HepG2 (cell line): Measurements from ENCODE around the gene INHBB. TPM values are rescaled to one million over a fixed set of nuclear protein-coding genes. Genes with fewer than 3 reads are reported as not detected.

Experiments used
- ZFP1 ChIP-seq: IDR thresholded peaks from 2 replicates; pipeline ENCODE4 v1.6.1; 2016
- polyA plus RNA-seq, 8 experiments: library from polyadenylated mRNA; depleted of rRNA in 3 of 8; stranded (reverse) in 7 of 8; unstranded in 1 of 8; fragments of >200 nt; fragmentation: Illumina TruSeq in 4 of 8; extraction: Trizol in 4 of 8; gene quantifications; 2 replicates each; pipeline versions ENCODE4 v1.2.1 to v1.2.3, GENCODE V29; 2011 to 2016; ENCODE audit warnings: low read depth in 4 of 8, missing spikeins in 1 of 8, mixed read lengths in 1 of 8; ENCODE audit not compliant: insufficient read depth in 1 of 8
- total RNA-seq, 5 experiments: library from RNA; depleted of rRNA; stranded (reverse); fragments of >200 nt; fragmentation: Illumina TruSeq; extraction: Trizol; gene quantifications; 2 replicates each; pipeline ENCODE4 v1.2.3, GENCODE V29; 2016; ENCODE audit warnings: low read depth in 1 of 5
- TF ChIP-seq, protein P1 (sequence below): sonication (generic); formaldehyde crosslinking; IDR thresholded peaks from 2 replicates; pipeline ENCODE4 v1.4.0; 2020; ENCODE audit warnings: mild to moderate bottlenecking, missing genetic modification reagents
- TF ChIP-seq, protein P2 (sequence below): sonication (generic); formaldehyde crosslinking; IDR thresholded peaks from 2 replicates; pipeline ENCODE4 v1.4.0; 2020; ENCODE audit warnings: missing genetic modification reagents
- TF ChIP-seq, protein P3 (sequence below): sonication (generic); formaldehyde crosslinking; IDR thresholded peaks from 2 replicates; pipeline ENCODE4 v1.4.0; 2020; ENCODE audit warnings: missing genetic modification reagents
- TF ChIP-seq, protein P4 (sequence below): sonication (generic); formaldehyde crosslinking; IDR thresholded peaks from 2 replicates; pipeline ENCODE4 v1.4.0; 2020; ENCODE audit warnings: missing genetic modification reagents, mild to moderate bottlenecking, borderline replicate concordance

Gene INHBB
- total and polyA plus RNA-seq, 2 of the 13 experiments (the other 11 are each of a cell fraction or from before 2014, with no cell fraction given), result 0.20 to 1.7 TPM

DNA sequence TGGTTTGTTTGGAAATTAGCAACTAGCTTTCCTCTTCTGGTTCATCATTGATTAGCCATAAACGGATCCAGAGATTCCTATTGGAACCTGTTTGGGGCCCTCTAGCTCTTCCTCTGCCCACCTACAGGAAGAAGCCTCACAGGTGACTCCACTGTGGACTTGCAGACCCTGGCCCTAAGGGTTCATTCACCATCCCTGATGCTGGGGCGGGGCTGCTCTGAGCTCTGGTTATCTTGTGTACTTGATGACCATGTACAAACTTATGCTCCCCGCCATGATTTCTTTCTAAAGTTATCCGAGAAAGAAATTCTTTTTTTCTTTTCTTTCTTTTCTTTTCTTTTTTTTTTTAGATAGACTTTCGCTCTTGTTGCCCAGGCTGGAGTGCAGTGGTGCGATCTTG, 33.9 kb upstream of the INHBB start (continued):
- TF ChIP-seq, protein P1, sequence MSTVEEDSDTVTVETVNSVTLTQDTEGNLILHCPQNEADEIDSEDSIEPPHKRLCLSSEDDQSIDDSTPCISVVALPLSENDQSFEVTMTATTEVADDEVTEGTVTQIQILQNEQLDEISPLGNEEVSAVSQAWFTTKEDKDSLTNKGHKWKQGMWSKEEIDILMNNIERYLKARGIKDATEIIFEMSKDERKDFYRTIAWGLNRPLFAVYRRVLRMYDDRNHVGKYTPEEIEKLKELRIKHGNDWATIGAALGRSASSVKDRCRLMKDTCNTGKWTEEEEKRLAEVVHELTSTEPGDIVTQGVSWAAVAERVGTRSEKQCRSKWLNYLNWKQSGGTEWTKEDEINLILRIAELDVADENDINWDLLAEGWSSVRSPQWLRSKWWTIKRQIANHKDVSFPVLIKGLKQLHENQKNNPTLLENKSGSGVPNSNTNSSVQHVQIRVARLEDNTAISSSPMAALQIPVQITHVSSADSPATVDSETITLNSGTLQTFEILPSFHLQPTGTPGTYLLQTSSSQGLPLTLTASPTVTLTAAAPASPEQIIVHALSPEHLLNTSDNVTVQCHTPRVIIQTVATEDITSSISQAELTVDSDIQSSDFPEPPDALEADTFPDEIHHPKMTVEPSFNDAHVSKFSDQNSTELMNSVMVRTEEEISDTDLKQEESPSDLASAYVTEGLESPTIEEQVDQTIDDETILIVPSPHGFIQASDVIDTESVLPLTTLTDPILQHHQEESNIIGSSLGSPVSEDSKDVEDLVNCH, result no peak
- TF ChIP-seq, protein P2, sequence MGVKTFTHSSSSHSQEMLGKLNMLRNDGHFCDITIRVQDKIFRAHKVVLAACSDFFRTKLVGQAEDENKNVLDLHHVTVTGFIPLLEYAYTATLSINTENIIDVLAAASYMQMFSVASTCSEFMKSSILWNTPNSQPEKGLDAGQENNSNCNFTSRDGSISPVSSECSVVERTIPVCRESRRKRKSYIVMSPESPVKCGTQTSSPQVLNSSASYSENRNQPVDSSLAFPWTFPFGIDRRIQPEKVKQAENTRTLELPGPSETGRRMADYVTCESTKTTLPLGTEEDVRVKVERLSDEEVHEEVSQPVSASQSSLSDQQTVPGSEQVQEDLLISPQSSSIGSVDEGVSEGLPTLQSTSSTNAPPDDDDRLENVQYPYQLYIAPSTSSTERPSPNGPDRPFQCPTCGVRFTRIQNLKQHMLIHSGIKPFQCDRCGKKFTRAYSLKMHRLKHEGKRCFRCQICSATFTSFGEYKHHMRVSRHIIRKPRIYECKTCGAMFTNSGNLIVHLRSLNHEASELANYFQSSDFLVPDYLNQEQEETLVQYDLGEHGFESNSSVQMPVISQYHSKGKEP (CRISPR knock-in tag), result no peak
- TF ChIP-seq, protein P3, sequence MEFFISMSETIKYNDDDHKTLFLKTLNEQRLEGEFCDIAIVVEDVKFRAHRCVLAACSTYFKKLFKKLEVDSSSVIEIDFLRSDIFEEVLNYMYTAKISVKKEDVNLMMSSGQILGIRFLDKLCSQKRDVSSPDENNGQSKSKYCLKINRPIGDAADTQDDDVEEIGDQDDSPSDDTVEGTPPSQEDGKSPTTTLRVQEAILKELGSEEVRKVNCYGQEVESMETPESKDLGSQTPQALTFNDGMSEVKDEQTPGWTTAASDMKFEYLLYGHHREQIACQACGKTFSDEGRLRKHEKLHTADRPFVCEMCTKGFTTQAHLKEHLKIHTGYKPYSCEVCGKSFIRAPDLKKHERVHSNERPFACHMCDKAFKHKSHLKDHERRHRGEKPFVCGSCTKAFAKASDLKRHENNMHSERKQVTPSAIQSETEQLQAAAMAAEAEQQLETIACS (CRISPR knock-in tag), result no peak
- TF ChIP-seq ZFP1 (CRISPR knock-in tag), result no peak
- TF ChIP-seq, protein P4, sequence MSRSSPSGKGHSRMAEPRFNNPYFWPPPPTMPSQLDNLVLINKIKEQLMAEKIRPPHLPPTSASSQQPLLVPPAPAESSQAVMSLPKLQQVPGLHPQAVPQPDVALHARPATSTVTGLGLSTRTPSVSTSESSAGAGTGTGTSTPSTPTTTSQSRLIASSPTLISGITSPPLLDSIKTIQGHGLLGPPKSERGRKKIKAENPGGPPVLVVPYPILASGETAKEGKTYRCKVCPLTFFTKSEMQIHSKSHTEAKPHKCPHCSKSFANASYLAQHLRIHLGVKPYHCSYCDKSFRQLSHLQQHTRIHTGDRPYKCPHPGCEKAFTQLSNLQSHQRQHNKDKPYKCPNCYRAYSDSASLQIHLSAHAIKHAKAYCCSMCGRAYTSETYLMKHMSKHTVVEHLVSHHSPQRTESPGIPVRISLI (CRISPR knock-in tag), result no peak
